Endothelial cell of umbilical vein (primary cell): ENCODE data around the gene ACOT11. TPM values are rescaled to one million over a fixed set of nuclear protein-coding genes. Genes with fewer than 3 reads are reported as not detected.

ENCODE experiments used
- BruUV-seq: library from RNA; stranded (reverse); fragments of 400-500 nt; replicated peaks from 2 replicates; lab custom pipeline; 2021; lab: Mats Ljungman, UMichigan
- CTCF ChIA-PET: fragments of 300-600, 350-600 bp; sonication (Branson Sonifier 250); formaldehyde crosslinking; loops from one replicate; lab custom pipeline; 2021; ENCODE audit warnings: antibody characterized with exemption, inconsistent platforms; lab: Charles Lee
- POLR2A ChIA-PET: fragments of 300-600, 350-600 bp; sonication (Branson Sonifier 250); formaldehyde crosslinking; loops from one replicate; lab custom pipeline; 2021; ENCODE audit warnings: antibody characterized with exemption, inconsistent platforms; lab: Charles Lee
- DNase-seq: peaks from one replicate; pipeline ENCODE4 v3.0.0-alpha.2; 2011; ENCODE audit warnings: low read depth, low spot score
- FAIRE-seq: peaks from 2 replicates; lab custom pipeline; 2011; peaks lifted over from hg19 to GRCh38; lab: Jason Lieb, UNC
- H2AFZ ChIP-seq: 2 replicates; pipeline ENCODE4 v1.6.0; 2012; ENCODE audit warnings: low read depth, low read length, control low read depth, inconsistent platforms
- H3K27ac ChIP-seq: 2 replicates; pipeline ENCODE4 v1.5.1; 2011; ENCODE audit warnings: low read depth, mild to moderate bottlenecking, control low read depth, low read length, moderate library complexity; ENCODE audit not compliant: insufficient read depth
- H3K27me3 ChIP-seq, 2 experiments: 2 replicates each; pipeline versions ENCODE4 v1.6.0 to v1.6.1; 2011; ENCODE audit warnings: low read length in 2 of 2, mixed read lengths in 1 of 2; ENCODE audit not compliant: control insufficient read depth in 2 of 2, insufficient read depth in 2 of 2
- H3K36me3 ChIP-seq, 2 experiments: 2 replicates in 1 of 2; 3 replicates in 1 of 2; pipeline ENCODE4 v1.5.1; 2011; ENCODE audit warnings: low read length in 2 of 2, mild to moderate bottlenecking in 1 of 2, moderate library complexity in 1 of 2; ENCODE audit not compliant: control insufficient read depth in 2 of 2, insufficient read depth in 2 of 2; ENCODE audit errors: extremely low read depth in 1 of 2
- H3K4me1 ChIP-seq: 3 replicates; pipeline ENCODE4 v1.5.1; 2011; ENCODE audit warnings: mild to moderate bottlenecking, low read length; ENCODE audit not compliant: control insufficient read depth, insufficient read depth; ENCODE audit errors: extremely low read depth
- H3K4me2 ChIP-seq: 2 replicates; pipeline ENCODE4 v1.6.1; 2011; ENCODE audit warnings: low read length, control low read depth, mixed read lengths; ENCODE audit not compliant: insufficient read depth
- H3K4me3 ChIP-seq, 3 experiments: fragments of 200-600 bp in 1 of 3; sonication (generic), shearing (Covaris generic) in 1 of 3; replicated peaks in 1 of 3; 2 replicates each; pipeline ENCODE4 v1.5.1; 2011 to 2016; ENCODE audit warnings: control low read depth in 3 of 3, low read length in 3 of 3, mild to moderate bottlenecking in 2 of 3, inconsistent platforms in 1 of 3, low read depth in 1 of 3, moderate library complexity in 1 of 3; ENCODE audit not compliant: insufficient read depth in 1 of 3
- H3K79me2 ChIP-seq: 2 replicates; pipeline ENCODE4 v1.6.0; 2012; ENCODE audit warnings: low read length, inconsistent platforms; ENCODE audit not compliant: control insufficient read depth, insufficient read depth
- H3K9ac ChIP-seq: replicated peaks from 2 replicates; pipeline ENCODE3; 2011; ENCODE audit warnings: low read length, control low read depth; ENCODE audit not compliant: insufficient read depth; ENCODE audit errors: extremely low read depth
- H3K9me1 ChIP-seq: replicated peaks from 3 replicates; pipeline ENCODE4 v1.6.0; 2011; ENCODE audit warnings: mild to moderate bottlenecking, low read length; ENCODE audit not compliant: control insufficient read depth, insufficient read depth; ENCODE audit errors: extremely low read depth
- H3K9me3 ChIP-seq: replicated peaks from 2 replicates; pipeline ENCODE4 v1.5.1; 2012; ENCODE audit warnings: low read length, inconsistent platforms; ENCODE audit not compliant: control insufficient read depth, insufficient read depth
- H4K20me1 ChIP-seq: replicated peaks from 2 replicates; pipeline ENCODE3; 2011; ENCODE audit warnings: mild to moderate bottlenecking, low read length; ENCODE audit not compliant: control insufficient read depth, insufficient read depth; ENCODE audit errors: extremely low read depth
- EZH2 ChIP-seq: IDR thresholded peaks from 2 replicates; pipeline ENCODE4 v1.6.1; 2012; ENCODE audit warnings: borderline replicate concordance, low read depth, mild to moderate bottlenecking, moderate library complexity, low read length, inconsistent platforms; ENCODE audit not compliant: severe bottlenecking
- FOS ChIP-seq: IDR thresholded peaks from 2 replicates; pipeline ENCODE4 v1.6.1; 2011; ENCODE audit warnings: mild to moderate bottlenecking, low read length, moderate library complexity, borderline replicate concordance; ENCODE audit not compliant: insufficient read depth
- GATA2 ChIP-seq: IDR thresholded peaks from 2 replicates; pipeline ENCODE4 v1.7.0; 2011; ENCODE audit warnings: low read depth, mild to moderate bottlenecking, moderate library complexity, mixed read lengths, low read length; ENCODE audit not compliant: insufficient read length, insufficient read depth
- JUN ChIP-seq: IDR thresholded peaks from 2 replicates; pipeline ENCODE4 v1.6.1; 2011; ENCODE audit warnings: borderline replicate concordance, low read depth; ENCODE audit not compliant: insufficient read length, insufficient read depth
- MYC ChIP-seq: IDR thresholded peaks from one replicate; pipeline ENCODE4 v1.6.1; 2011; ENCODE audit warnings: mild to moderate bottlenecking, low read depth, low read length
- POLR2A ChIP-seq: IDR thresholded peaks from 2 replicates; pipeline ENCODE4 v1.6.1; 2012; ENCODE audit warnings: low read depth, mild to moderate bottlenecking, control low read depth, low read length
- POLR2AphosphoS5 ChIP-seq: IDR thresholded peaks from 2 replicates; pipeline ENCODE4 v1.6.1; 2012; ENCODE audit warnings: low read depth, mild to moderate bottlenecking, control low read depth, low read length, moderate library complexity; ENCODE audit not compliant: insufficient read depth
- dilution Hi-C: fragments of 300-500 bp; cut with MboI; formaldehyde crosslinking; loops from one replicate; pipeline ENCODE4 v1.15.0; 2019; ENCODE audit warnings: low sequenced_read_pairs; ENCODE audit not compliant: extremely low pct_ligation_motif_present
- intact Hi-C: fragments of 100-400 bp; cut with micrococcal nuclease; formaldehyde crosslinking; loops from one replicate; pipeline ENCODE4 v1.10.0; 2022
- polyA plus RNA-seq, 4 experiments: library from polyadenylated mRNA; depleted of rRNA in 3 of 4; stranded (reverse) in 3 of 4; unstranded in 1 of 4; fragments of >200 nt; gene quantifications; 2 replicates each; pipeline versions ENCODE4 v1.2.1 to v1.2.3, GENCODE V29; 2011 to 2012; ENCODE audit warnings: missing spikeins in 1 of 4
- total RNA-seq: library from RNA; stranded (reverse); gene quantifications from 2 replicates; pipeline ENCODE4 v1.2.3, GENCODE V29; 2021
- TF ChIP-seq, protein P1 (sequence below): IDR thresholded peaks from 2 replicates; pipeline ENCODE4 v1.6.1; 2011; ENCODE audit not compliant: insufficient read depth, insufficient read length
- TF ChIP-seq, protein P2 (sequence below), 2 donors: IDR thresholded peaks; 1 replicate in 1 of 2; 2 replicates in 1 of 2; pipeline ENCODE4 v1.5.1; 2011; ENCODE audit warnings: low read length in 2 of 2, mild to moderate bottlenecking in 2 of 2, moderate library complexity in 2 of 2, control low read depth in 1 of 2, inconsistent platforms in 1 of 2, low read depth in 1 of 2; ENCODE audit not compliant: insufficient read depth in 1 of 2; ENCODE audit errors: extremely low read depth in 1 of 2

The ACOT11 gene
- total and polyA plus RNA-seq, 2 donors (not counting 3 experiments of a cell fraction or from before 2014, with no cell fraction given) = 4.5 to 5.4 TPM

GRCh38 chr1:54575605-54576290 is 27.7 kb downstream of the ACOT11 start:
- H3K27me3 ChIP-seq = no peaks in the 10 kb centered on the region
- no peaks in the 10 kb centered on the region for H4K20me1 ChIP-seq
- no peak for DNase-seq
- H3K9me3 ChIP-seq = no peaks in the 10 kb centered on the region
- H3K9me1 ChIP-seq = no peaks in the 10 kb centered on the region
- H3K4me3 ChIP-seq = no peak overlapping the region
- peaks cover 22% of the 10 kb centered on the region for H3K4me1 ChIP-seq
- no TSS peak for BruUV-seq
- ChIA-PET CTCF (no interaction called here), POLR2A (no interaction called here)
- dilution Hi-C loops (no loop called here), intact Hi-C loops (no loop called here)
- H3K36me3 ChIP-seq = no peaks in the 10 kb centered on the region
- TF ChIP-seq, protein P1, sequence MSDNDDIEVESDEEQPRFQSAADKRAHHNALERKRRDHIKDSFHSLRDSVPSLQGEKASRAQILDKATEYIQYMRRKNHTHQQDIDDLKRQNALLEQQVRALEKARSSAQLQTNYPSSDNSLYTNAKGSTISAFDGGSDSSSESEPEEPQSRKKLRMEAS = no peak
- TF ChIP-seq JUN = no peak
- TF ChIP-seq POLR2AphosphoS5 = no peak
- TF ChIP-seq EZH2 = no peak
- no peak for TF ChIP-seq POLR2A
- TF ChIP-seq, protein P2, sequence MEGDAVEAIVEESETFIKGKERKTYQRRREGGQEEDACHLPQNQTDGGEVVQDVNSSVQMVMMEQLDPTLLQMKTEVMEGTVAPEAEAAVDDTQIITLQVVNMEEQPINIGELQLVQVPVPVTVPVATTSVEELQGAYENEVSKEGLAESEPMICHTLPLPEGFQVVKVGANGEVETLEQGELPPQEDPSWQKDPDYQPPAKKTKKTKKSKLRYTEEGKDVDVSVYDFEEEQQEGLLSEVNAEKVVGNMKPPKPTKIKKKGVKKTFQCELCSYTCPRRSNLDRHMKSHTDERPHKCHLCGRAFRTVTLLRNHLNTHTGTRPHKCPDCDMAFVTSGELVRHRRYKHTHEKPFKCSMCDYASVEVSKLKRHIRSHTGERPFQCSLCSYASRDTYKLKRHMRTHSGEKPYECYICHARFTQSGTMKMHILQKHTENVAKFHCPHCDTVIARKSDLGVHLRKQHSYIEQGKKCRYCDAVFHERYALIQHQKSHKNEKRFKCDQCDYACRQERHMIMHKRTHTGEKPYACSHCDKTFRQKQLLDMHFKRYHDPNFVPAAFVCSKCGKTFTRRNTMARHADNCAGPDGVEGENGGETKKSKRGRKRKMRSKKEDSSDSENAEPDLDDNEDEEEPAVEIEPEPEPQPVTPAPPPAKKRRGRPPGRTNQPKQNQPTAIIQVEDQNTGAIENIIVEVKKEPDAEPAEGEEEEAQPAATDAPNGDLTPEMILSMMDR (IDR thresholded peaks at IDR 0.05; ENCODE audit: extremely low read depth in 1 of 2, insufficient read depth in 1 of 2, low read depth in 1 of 2, low read length in 2 of 2) = no peak
- no peak for TF ChIP-seq GATA2
- no peak for TF ChIP-seq MYC
- no peak for TF ChIP-seq FOS
- no peak for FAIRE-seq
- H3K4me2 ChIP-seq = no peak overlapping the region
- no peak overlapping the region for H3K27ac ChIP-seq
- H3K9ac ChIP-seq = no peak overlapping the region
- H3K79me2 ChIP-seq = no peaks in the 10 kb centered on the region
- H2AFZ ChIP-seq = no peak overlapping the region
